A549 (cell line): ENCODE results near the gene SLC26A8. TPM values are rescaled to one million over a fixed set of nuclear protein-coding genes. Genes with fewer than 3 reads are reported as not detected.
"Not testable (repeated sequence)": the region's sequence is repeated elsewhere in the genome, so short reads cannot be mapped to it uniquely, and the experiment has no call there.

Experiments used
- ATAC-seq, 2 experiments: fragments of 200-7000 bp in 1 of 2; fragments of >200 bp in 1 of 2; cut with Nextera tagmentation in 1 of 2; cut with Tn5 transposase in 1 of 2; 3 replicates each; pipeline versions ENCODE4 v1.8.0 to v1.9.1; 2018 to 2020; ENCODE audit warnings: mild to moderate bottlenecking in 1 of 2, moderate library complexity in 1 of 2
- CTCF ChIA-PET: fragments of 300-600 bp; sonication (Branson Sonifier 250); formaldehyde crosslinking; extraction: SDS; loops from one replicate; lab custom pipeline; 2021; ENCODE audit warnings: antibody characterized with exemption, inconsistent platforms; lab: Yijun Ruan, JAX
- POLR2A ChIA-PET: fragments of 350-600 bp; formaldehyde crosslinking; extraction: SDS; loops from one replicate; lab custom pipeline; 2021; ENCODE audit warnings: antibody characterized with exemption, inconsistent platforms; lab: Yijun Ruan, JAX
- DNase-seq, 2 experiments: peaks; one replicate each; pipeline versions ENCODE4 v3.0.0 to v3.0.0-alpha.2; 2011 to 2016; ENCODE audit warnings: low read depth in 1 of 2, low spot score in 1 of 2
- FAIRE-seq: peaks from 2 replicates; lab custom pipeline; 2011; peaks lifted over from hg19 to GRCh38; lab: Jason Lieb, UNC
- H3K27ac ChIP-seq, 2 experiments: fragments of >200 bp; sonication (Bioruptor Twin); formaldehyde crosslinking; 3 replicates each; pipeline ENCODE4 v1.5.1; 2016 to 2017
- H3K4me1 ChIP-seq: fragments of >200 bp; sonication (Bioruptor Twin); formaldehyde crosslinking; 3 replicates; pipeline ENCODE4 v1.6.1; 2016
- H3K4me2 ChIP-seq: fragments of >200 bp; sonication (Bioruptor Twin); formaldehyde crosslinking; 3 replicates; pipeline ENCODE4 v1.6.1; 2016
- H3K4me3 ChIP-seq: fragments of >200 bp; sonication (Bioruptor Twin); formaldehyde crosslinking; 3 replicates; pipeline ENCODE4 v1.5.1; 2016
- H3K9me3 ChIP-seq: fragments of >200 bp; sonication (Bioruptor Twin); formaldehyde crosslinking; 3 replicates; pipeline ENCODE4 v1.6.1; 2016
- CHD4 ChIP-seq: fragments of 200-600 bp; sonication (generic); IDR thresholded peaks from 2 replicates; pipeline ENCODE4 v1.6.1; 2016; ENCODE audit warnings: antibody characterized with exemption, mild to moderate bottlenecking, borderline replicate concordance
- EHMT2 ChIP-seq: fragments of 200-600 bp; sonication (generic); IDR thresholded peaks from 2 replicates; pipeline ENCODE4 v1.6.1; 2016; ENCODE audit warnings: antibody characterized with exemption, low read depth, mild to moderate bottlenecking, moderate library complexity
- EP300 ChIP-seq, 2 experiments: fragments of >200 bp; sonication (Bioruptor Twin); formaldehyde crosslinking; IDR thresholded peaks; 2 replicates in 1 of 2; 3 replicates in 1 of 2; pipeline ENCODE4 v1.6.1; 2016 to 2017
- ESRRA ChIP-seq: fragments of 150-350 bp; IDR thresholded peaks from 2 replicates; pipeline ENCODE4 v1.6.1; 2014; ENCODE audit warnings: mild to moderate bottlenecking, low read length, borderline replicate concordance
- FOXS1 ChIP-seq: fragments of 250-450 bp; sonication (Bioruptor Pico); IDR thresholded peaks from 2 replicates; pipeline ENCODE4 v1.5.0; 2020; ENCODE audit warnings: mild to moderate bottlenecking, moderate library complexity
- HOXA7 ChIP-seq: fragments of 250-450 bp; sonication (Bioruptor Pico); IDR thresholded peaks from 2 replicates; pipeline ENCODE4 v1.5.0; 2020; ENCODE audit warnings: mild to moderate bottlenecking, moderate library complexity
- HOXB13 ChIP-seq: fragments of 250-450 bp; sonication (Bioruptor Pico); IDR thresholded peaks from 2 replicates; pipeline ENCODE4 v1.5.0; 2020; ENCODE audit warnings: low read depth, mild to moderate bottlenecking, moderate library complexity
- HOXB5 ChIP-seq: fragments of 250-450 bp; sonication (Bioruptor Pico); IDR thresholded peaks from 2 replicates; pipeline ENCODE4 v1.5.0; 2020; ENCODE audit warnings: mild to moderate bottlenecking, moderate library complexity
- JUN ChIP-seq, 2 experiments: fragments of >200 bp; sonication (Bioruptor Twin); formaldehyde crosslinking; IDR thresholded peaks; 2 replicates in 1 of 2; 3 replicates in 1 of 2; pipeline ENCODE4 v1.6.1; 2016 to 2017
- MAFK ChIP-seq: fragments of 450-650 bp; IDR thresholded peaks from 2 replicates; pipeline ENCODE4 v1.6.1; 2014; ENCODE audit not compliant: partially characterized antibody
- MAZ ChIP-seq: fragments of 150-350 bp; IDR thresholded peaks from 2 replicates; pipeline ENCODE4 v1.6.1; 2014; ENCODE audit warnings: antibody characterized with exemption, low read depth, low read length, borderline replicate concordance
- NR3C1 ChIP-seq: fragments of >200 bp; sonication (Bioruptor Twin); formaldehyde crosslinking; IDR thresholded peaks from 3 replicates; pipeline ENCODE4 v1.6.1; 2017
- RCOR1 ChIP-seq: fragments of 150-350 bp; IDR thresholded peaks from 2 replicates; pipeline ENCODE4 v1.6.1; 2014; ENCODE audit warnings: antibody characterized with exemption, low read length, low read depth
- RFX5 ChIP-seq: fragments of 450-650 bp; IDR thresholded peaks from 2 replicates; pipeline ENCODE4 v1.7.1; 2014; ENCODE audit warnings: antibody characterized with exemption, mild to moderate bottlenecking, moderate library complexity
- ZC3H11A ChIP-seq: fragments of 450-650 bp; IDR thresholded peaks from 2 replicates; pipeline ENCODE4 v1.6.1; 2014; ENCODE audit warnings: antibody characterized with exemption, mild to moderate bottlenecking
- ZFP36 ChIP-seq: fragments of 450-650 bp; IDR thresholded peaks from 2 replicates; pipeline ENCODE4 v1.6.1; 2014; ENCODE audit warnings: borderline replicate concordance; ENCODE audit not compliant: partially characterized antibody
- ZSCAN20 ChIP-seq: fragments of 250-450 bp; sonication (Bioruptor Pico); IDR thresholded peaks from 2 replicates; pipeline ENCODE4 v1.8.0; 2022; ENCODE audit warnings: mild to moderate bottlenecking, moderate library complexity
- WGBS: methylation state at CpG from one replicate; pipeline ENCODE4 v1.1.6; 2017; ENCODE audit errors: missing lambda C conversion rate; 5-methylcytosine and 5-hydroxymethylcytosine counted together
- polyA plus RNA-seq, 4 experiments: library from polyadenylated mRNA; depleted of rRNA in 3 of 4; stranded (reverse); fragments of >200 nt; fragmentation: RNase III in 1 of 4; extraction: RNeasy Plus Mini Kit Qiagen cat#74134 plus additional on column Dnase treatment in 1 of 4; gene quantifications; 2 replicates in 3 of 4; 3 replicates in 1 of 4; pipeline ENCODE4 v1.2.3, GENCODE V29; 2011 to 2017
- TF ChIP-seq, protein P1 (sequence below): fragments of >200 bp; sonication (Bioruptor Twin); formaldehyde crosslinking; IDR thresholded peaks from 3 replicates; pipeline ENCODE4 v1.6.1; 2016

SLC26A8 gene
- polyA plus RNA-seq, 2 of the 4 experiments (the other 2 are of a cell fraction) = not detected

GRCh38 chr6:35988047-35988446 lies 36.4 kb downstream of the SLC26A8 start:
- H3K4me3 ChIP-seq, H3K4me1 ChIP-seq, DNase-seq, FAIRE-seq, ATAC-seq, H3K4me2 ChIP-seq, POLR2A ChIA-PET, H3K27ac ChIP-seq, H3K9me3 ChIP-seq: not testable (repeated sequence)
- CTCF ChIA-PET = interaction anchor here (0.6 kb wide), 2 partner anchors 39 to 91 kb away, joined by 3 to 4 read pairs; no protein-coding TSS in a partner anchor
- peak; percentile 16 for TF ChIP-seq MAFK
- WGBS = 77% methylated on average over 9 of the region's 9 CpGs

DNA sequence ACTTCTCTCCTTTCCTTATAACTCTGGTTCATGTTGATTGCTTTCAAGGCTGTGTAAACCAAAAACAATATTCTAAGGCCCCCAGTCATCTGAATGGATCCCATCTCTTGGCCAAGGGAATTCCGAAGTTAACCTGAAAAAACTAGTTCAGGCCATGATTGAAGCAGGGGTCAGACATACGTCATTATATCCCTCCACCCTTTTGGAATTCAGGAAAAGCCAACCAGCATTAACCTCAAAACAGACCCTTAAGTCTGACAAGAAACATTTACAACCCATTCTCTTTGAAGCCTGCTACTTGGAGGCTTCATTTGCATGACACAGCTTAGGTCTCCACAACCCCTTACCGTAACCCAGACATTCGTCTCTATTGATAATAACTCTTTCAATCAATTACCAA lies 39.7 kb downstream of the SLC26A8 start:
- POLR2A ChIA-PET = no interaction called here
- FAIRE-seq (no peak), ATAC-seq (no peak), DNase-seq (no peak)
- H3K4me2 ChIP-seq = no peak overlapping the region
- CTCF ChIA-PET = no interaction called here
- H3K4me1 ChIP-seq = no peaks in the 10 kb centered on the region
- no peak overlapping the region for H3K4me3 ChIP-seq
- no peaks in the 10 kb centered on the region for H3K9me3 ChIP-seq
- WGBS = 43% methylated on average over 4 of the region's 4 CpGs
- TF ChIP-seq, protein P1, sequence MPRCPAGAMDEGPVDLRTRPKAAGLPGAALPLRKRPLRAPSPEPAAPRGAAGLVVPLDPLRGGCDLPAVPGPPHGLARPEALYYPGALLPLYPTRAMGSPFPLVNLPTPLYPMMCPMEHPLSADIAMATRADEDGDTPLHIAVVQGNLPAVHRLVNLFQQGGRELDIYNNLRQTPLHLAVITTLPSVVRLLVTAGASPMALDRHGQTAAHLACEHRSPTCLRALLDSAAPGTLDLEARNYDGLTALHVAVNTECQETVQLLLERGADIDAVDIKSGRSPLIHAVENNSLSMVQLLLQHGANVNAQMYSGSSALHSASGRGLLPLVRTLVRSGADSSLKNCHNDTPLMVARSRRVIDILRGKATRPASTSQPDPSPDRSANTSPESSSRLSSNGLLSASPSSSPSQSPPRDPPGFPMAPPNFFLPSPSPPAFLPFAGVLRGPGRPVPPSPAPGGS = no peak
- TF ChIP-seq NR3C1 (no peak), RCOR1 (no peak), MAZ (no peak), EHMT2 (no peak), RFX5 (no peak), ESRRA (no peak), JUN (IDR thresholded peaks at IDR 0.05) (no peak)
- no peak overlapping the region for H3K27ac ChIP-seq

- H3K4me3 ChIP-seq = no peak overlapping the region
- POLR2A ChIA-PET = no interaction called here
- no peak for TF ChIP-seq EP300 (IDR thresholded peaks at IDR 0.05)
- no peak for TF ChIP-seq HOXB5 (CRISPR knock-in tag)
- TF ChIP-seq CHD4 = no peak
- no peak for TF ChIP-seq ZFP36
- no peak for TF ChIP-seq ZSCAN20 (CRISPR knock-in tag)
- TF ChIP-seq RFX5 = no peak
- no peak for TF ChIP-seq HOXB13 (CRISPR knock-in tag)
- TF ChIP-seq HOXA7 = no peak
- no peak for TF ChIP-seq FOXS1 (CRISPR knock-in tag)
- TF ChIP-seq ZC3H11A = no peak
- TF ChIP-seq, all 56 proteins: peak for 0
- CTCF ChIA-PET = no interaction called here
- no peaks in the 10 kb centered on the region for H3K9me3 ChIP-seq
- H3K4me2 ChIP-seq = no peak overlapping the region
- H3K4me1 ChIP-seq = no peaks in the 10 kb centered on the region
- whole genome bisulfite sequencing = 81% methylated on average over 6 of the region's 6 CpGs
- no peak for FAIRE-seq
- ATAC-seq = no peak
- DNase-seq = no peak
- no peak overlapping the region for H3K27ac ChIP-seq
These were observed 43.3 kb downstream of the SLC26A8 start for GRCh38 chr6:35980991-35981645.

GRCh38 chr6:35980126-35980525 lies 44.3 kb downstream of the SLC26A8 start:
- H3K4me3 ChIP-seq, POLR2A ChIA-PET, H3K4me2 ChIP-seq, FAIRE-seq, ATAC-seq, DNase-seq, H3K4me1 ChIP-seq, H3K27ac ChIP-seq, CTCF ChIA-PET, H3K9me3 ChIP-seq: not testable (repeated sequence)
- 97% methylated on average over 1 of the region's 1 CpG for WGBS
